GM12801 (cell line): Measurements from ENCODE around the gene MIPEP.

Experiments used
- TF ChIP-seq, protein P1 (sequence below): IDR thresholded peaks from one replicate; pipeline ENCODE4 v1.5.1; 2011; ENCODE audit warnings: control low read depth; ENCODE audit not compliant: insufficient read length; ENCODE audit errors: extremely low read depth

Gene MIPEP

DNA sequence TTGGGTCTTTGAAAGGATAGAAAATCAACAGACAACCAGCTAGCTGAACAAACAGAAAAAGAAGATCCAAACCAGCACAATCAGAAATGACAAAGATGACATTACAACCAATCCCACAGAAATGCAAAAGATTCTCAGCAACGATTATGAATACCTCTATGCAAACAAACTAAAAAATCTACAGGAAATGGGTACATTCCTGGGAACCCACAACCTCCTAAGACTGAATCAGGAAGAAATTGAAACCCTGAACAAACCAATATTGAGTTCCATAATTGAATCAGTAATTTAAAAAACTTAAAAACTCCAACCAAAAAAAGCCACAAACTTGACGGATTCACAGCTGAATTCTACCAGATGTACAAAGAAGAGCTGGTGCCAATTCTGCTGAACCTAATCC is 29.0 kb upstream of the MIPEP start:
- TF ChIP-seq, protein P1, sequence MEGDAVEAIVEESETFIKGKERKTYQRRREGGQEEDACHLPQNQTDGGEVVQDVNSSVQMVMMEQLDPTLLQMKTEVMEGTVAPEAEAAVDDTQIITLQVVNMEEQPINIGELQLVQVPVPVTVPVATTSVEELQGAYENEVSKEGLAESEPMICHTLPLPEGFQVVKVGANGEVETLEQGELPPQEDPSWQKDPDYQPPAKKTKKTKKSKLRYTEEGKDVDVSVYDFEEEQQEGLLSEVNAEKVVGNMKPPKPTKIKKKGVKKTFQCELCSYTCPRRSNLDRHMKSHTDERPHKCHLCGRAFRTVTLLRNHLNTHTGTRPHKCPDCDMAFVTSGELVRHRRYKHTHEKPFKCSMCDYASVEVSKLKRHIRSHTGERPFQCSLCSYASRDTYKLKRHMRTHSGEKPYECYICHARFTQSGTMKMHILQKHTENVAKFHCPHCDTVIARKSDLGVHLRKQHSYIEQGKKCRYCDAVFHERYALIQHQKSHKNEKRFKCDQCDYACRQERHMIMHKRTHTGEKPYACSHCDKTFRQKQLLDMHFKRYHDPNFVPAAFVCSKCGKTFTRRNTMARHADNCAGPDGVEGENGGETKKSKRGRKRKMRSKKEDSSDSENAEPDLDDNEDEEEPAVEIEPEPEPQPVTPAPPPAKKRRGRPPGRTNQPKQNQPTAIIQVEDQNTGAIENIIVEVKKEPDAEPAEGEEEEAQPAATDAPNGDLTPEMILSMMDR = no peak

DNA sequence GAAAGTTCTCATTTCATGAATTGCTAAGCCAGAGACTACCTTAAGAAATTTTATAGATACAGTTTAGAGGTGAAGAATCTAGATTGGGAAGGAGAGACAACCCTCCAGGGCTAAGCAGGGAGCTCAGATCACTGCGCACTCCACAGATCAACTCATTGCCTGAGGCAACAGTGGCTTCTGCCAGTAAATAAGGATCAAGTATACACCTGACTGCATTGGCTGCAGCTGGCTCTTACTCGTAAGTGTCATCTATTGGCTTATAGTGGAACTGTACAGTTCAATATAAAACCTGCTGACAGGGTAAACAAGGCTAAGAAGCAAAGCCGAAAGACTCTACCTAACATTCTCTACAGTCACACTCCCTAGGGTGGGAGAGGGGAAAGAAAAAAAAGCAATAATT is 26.1 kb upstream of the MIPEP start:
- TF ChIP-seq, protein P1 = no peak

- TF ChIP-seq, protein P1 = no peak
These were observed 23.3 kb upstream of the MIPEP start for GRCh38 chr13:23912469-23912868.

DNA sequence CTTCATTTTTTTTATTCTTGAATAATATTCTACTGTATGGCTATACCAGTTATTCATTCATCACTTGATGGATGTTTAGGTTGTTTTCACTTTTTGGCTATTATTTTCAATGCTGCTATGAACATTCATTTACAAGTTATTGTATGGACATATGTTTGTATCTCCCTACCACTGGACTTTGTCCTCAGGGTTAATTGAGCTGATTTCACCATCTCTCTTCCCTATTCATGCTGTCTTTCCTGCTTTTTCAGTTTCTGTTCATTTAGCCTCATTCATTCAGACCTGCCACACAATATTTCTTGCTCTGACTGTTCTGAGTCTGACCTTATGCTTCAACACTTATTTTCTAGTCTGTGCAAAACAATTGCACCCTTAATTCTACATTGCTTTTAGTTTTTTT is 20.4 kb upstream of the MIPEP start:
- TF ChIP-seq, protein P1 = no peak

- TF ChIP-seq, protein P1 = no peak
These were observed 16.6 kb upstream of the MIPEP start for GRCh38 chr13:23905766-23906165.

DNA sequence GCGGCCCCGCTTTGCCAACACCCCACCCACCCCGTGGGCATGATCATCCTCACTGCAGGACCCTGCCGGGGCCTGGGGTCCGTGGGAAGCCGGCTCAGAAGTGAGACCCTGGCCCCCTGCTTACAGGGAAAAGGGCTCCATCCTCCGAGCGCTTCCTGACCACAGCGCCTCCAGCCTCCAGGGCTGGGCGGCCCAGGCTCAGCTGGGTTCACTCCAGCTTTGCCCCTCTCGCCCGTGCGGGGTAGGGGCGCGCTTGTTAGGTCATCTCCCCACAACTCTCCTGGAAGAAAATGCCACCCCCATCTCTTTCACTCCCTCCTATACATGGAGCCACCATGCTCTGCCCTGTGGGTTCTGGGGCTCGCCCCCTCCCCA is 14.7 kb upstream of the MIPEP start:
- TF ChIP-seq, protein P1 = no peak

DNA sequence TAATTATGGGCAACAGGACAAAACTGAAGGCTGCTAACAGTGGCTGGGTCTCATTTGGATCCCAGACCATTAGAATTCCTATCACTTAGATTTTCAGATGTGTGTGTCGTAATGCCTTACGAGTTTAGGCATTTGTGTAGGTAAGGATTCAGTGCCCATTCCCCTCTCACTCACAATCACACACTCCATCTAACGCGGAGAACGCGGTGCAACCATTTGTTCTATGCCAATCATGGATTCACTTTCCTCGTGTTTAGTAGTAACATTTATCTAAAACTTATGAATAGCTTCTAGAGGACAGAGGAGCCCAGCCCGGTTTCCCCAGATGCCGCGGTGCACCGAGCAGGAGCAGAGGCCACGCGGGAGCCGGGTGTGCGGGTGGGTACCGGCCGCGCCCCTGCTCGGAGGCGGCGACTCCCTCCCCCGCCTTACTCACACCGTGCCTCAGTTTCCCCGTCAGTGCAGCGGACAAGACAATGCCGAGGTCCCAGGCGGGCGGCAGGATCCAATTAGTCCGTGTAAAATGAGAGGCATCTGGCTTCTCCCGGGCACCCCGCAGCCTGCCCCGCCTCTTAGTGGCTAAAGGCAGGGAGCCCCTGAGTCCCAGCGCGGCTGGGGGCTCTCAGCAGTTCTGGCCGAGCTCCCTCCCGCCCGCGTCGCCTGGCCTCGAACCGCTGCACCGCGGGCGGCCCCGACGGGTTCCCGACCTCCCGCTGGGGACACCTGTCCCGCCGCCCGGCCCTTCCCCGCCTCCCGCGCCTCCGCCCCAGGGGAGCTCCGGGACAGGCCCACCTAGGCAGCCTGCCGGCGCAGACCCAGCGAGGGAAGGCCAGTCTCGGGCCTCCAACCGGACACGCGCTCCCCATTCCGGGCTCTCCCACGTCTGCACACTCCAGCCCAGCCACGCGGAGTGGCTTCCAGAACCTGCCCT is 14.0 kb upstream of the MIPEP start:
- TF ChIP-seq, protein P1 = no peak
